PC-9 (cell line): Measurements from ENCODE around the gene SHISA4.

Source experiments
- EZH2 ChIP-seq: fragments of 200-600 bp; sonication (generic); IDR thresholded peaks from 2 replicates; pipeline ENCODE4 v1.8.0; 2017; ENCODE audit warnings: antibody characterized with exemption, low read depth
- TF ChIP-seq, protein P1 (sequence below): fragments of 200-600 bp; sonication (generic); conservative IDR thresholded peaks from 2 replicates; pipeline ENCODE4 v1.6.1; 2017; ENCODE audit warnings: mixed run types, antibody characterized with exemption, mild to moderate bottlenecking, moderate library complexity

DNA sequence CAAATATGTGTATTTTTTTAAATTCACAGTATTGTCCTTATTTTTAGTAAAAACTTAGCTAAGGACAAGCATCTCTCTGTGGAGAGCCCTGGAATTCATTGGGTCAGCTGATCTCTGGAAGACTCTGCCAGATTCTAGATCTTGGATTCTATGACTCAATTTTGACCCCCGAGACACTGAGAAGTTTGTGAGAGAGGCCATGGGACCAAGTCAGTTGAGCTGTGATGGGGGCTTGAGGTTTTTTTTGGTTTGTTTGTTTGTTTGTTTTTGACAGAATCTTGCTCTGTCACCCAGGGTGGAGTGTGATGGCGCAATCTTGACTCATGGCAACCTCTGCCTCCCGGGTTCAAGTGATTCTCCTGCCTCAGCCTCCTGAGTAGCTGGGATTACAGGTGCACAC lies 13.5 kb downstream of the SHISA4 start:
- TF ChIP-seq, protein P1, sequence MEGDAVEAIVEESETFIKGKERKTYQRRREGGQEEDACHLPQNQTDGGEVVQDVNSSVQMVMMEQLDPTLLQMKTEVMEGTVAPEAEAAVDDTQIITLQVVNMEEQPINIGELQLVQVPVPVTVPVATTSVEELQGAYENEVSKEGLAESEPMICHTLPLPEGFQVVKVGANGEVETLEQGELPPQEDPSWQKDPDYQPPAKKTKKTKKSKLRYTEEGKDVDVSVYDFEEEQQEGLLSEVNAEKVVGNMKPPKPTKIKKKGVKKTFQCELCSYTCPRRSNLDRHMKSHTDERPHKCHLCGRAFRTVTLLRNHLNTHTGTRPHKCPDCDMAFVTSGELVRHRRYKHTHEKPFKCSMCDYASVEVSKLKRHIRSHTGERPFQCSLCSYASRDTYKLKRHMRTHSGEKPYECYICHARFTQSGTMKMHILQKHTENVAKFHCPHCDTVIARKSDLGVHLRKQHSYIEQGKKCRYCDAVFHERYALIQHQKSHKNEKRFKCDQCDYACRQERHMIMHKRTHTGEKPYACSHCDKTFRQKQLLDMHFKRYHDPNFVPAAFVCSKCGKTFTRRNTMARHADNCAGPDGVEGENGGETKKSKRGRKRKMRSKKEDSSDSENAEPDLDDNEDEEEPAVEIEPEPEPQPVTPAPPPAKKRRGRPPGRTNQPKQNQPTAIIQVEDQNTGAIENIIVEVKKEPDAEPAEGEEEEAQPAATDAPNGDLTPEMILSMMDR = no peak
- TF ChIP-seq EZH2 = no peak
